NCI-H1417 (cell line): ENCODE measurements around the gene VLDLR.
"Not testable (repeated sequence)": the region's sequence is repeated elsewhere in the genome, so short reads cannot be mapped to it uniquely, and the experiment has no call there.

Experiments used
- DNase-seq, 3 experiments: peaks; one replicate each; lab custom pipeline; 2025; lab: John Stamatoyannopoulos, UW

VLDLR gene

GRCh38 chr9:2663461-2664173 lies 42.0 kb downstream of the VLDLR start:
- no peak for DNase-seq

GRCh38 chr9:2664174-2665065 lies 42.8 kb downstream of the VLDLR start:
- no peak for DNase-seq

GRCh38 chr9:2666569-2666968 lies 45.0 kb downstream of the VLDLR start:
- DNase-seq: no peak

GRCh38 chr9:2673161-2673560 lies 51.6 kb downstream of the VLDLR start:
- no peak for DNase-seq

GRCh38 chr9:2674141-2674824 lies 52.7 kb downstream of the VLDLR start:
- DNase-seq: no peak

- no peak for DNase-seq
Observed at GRCh38 chr9:2675834-2676233, 54.2 kb downstream of the VLDLR start.

- peak; percentile 5 to 34 (median 11) for DNase-seq
Observed at GRCh38 chr9:2676466-2676865, 54.9 kb downstream of the VLDLR start.

GRCh38 chr9:2677915-2678889 lies 56.6 kb downstream of the VLDLR start:
- peak in 2 of 3 experiments; percentile 1 to 35 for DNase-seq

GRCh38 chr9:2679011-2679410 lies 57.4 kb downstream of the VLDLR start:
- no peak for DNase-seq

- DNase-seq: peak in 2 of 3 experiments; percentile 32 to 78
Observed at GRCh38 chr9:2681981-2682380, 60.4 kb downstream of the VLDLR start.

- peak in 1 of 3 experiments; percentile 1 for DNase-seq
Observed at GRCh38 chr9:2686911-2687310, 65.3 kb downstream of the VLDLR start.

- no peak for DNase-seq
Observed at GRCh38 chr9:2688636-2689035, 67.0 kb downstream of the VLDLR start.

- DNase-seq: no peak
Observed at GRCh38 chr9:2691212-2691611, 69.6 kb downstream of the VLDLR start.

- no peak for DNase-seq
Observed at GRCh38 chr9:2691626-2692025, 70.0 kb downstream of the VLDLR start.

- no peak for DNase-seq
Observed at GRCh38 chr9:2693056-2693455, 71.5 kb downstream of the VLDLR start.

GRCh38 chr9:2697492-2697891 lies 75.9 kb downstream of the VLDLR start:
- DNase-seq: no peak

- DNase-seq: no peak
Observed at GRCh38 chr9:2700398-2700797, 78.8 kb downstream of the VLDLR start.

GRCh38 chr9:2700909-2701550 lies 79.4 kb downstream of the VLDLR start:
- no peak for DNase-seq

GRCh38 chr9:2704504-2704903 lies 82.9 kb downstream of the VLDLR start:
- DNase-seq: no peak

- DNase-seq: not testable (repeated sequence)
Observed at GRCh38 chr9:2707256-2707655, 85.7 kb downstream of the VLDLR start.
